Activated naive CD4-positive, alpha-beta T cell treated with anti-CD3 and anti-CD28 coated beads for 36 hours (primary cell): ENCODE data around the gene SAV1. TPM values are rescaled to one million over a fixed set of nuclear protein-coding genes. Genes with fewer than 3 reads are reported as not detected.
"Not testable (repeated sequence)": the region's sequence is repeated elsewhere in the genome, so short reads cannot be mapped to it uniquely, and the experiment has no call there.

Experiments
- CTCF ChIA-PET: fragments of 350-600 bp; sonication (Branson Sonifier 250); formaldehyde crosslinking; loops from one replicate; lab custom pipeline; 2021; ENCODE audit warnings: antibody characterized with exemption; lab: Charles Lee
- DNase-seq: peaks from one replicate; pipeline ENCODE4 v3.0.0-alpha.2; 2020
- H3K27ac Mint-ChIP-seq: one replicate; pipeline ENCODE4 v1.8.0; 2021; ENCODE audit warnings: mild to moderate bottlenecking, mixed read lengths
- H3K27me3 Mint-ChIP-seq: one replicate; pipeline ENCODE4 v1.8.0; 2021; ENCODE audit warnings: low read depth, mixed read lengths
- H3K36me3 Mint-ChIP-seq: one replicate; pipeline ENCODE4 v1.8.0; 2021; ENCODE audit warnings: low read depth, mixed read lengths
- H3K4me1 Mint-ChIP-seq: one replicate; pipeline ENCODE4 v1.8.0; 2021; ENCODE audit warnings: low read depth, mixed read lengths
- H3K4me3 Mint-ChIP-seq: one replicate; pipeline ENCODE4 v1.8.0; 2021; ENCODE audit warnings: mild to moderate bottlenecking, moderate library complexity, mixed read lengths
- H3K9me3 Mint-ChIP-seq: one replicate; pipeline ENCODE4 v1.8.0; 2021; ENCODE audit warnings: mixed read lengths
- intact Hi-C: fragments of 100-400 bp; cut with micrococcal nuclease; formaldehyde crosslinking; loops from one replicate; pipeline ENCODE4 v1.15.1; 2023
- total RNA-seq, 2 experiments: library from RNA; stranded (reverse); gene quantifications; one replicate each; pipeline ENCODE4 v1.2.3, GENCODE V29; 2021

The SAV1 gene
- total RNA-seq: 10 to 100 TPM; 12.7 to 13.5 TPM

- H3K36me3 Mint-ChIP-seq: peaks cover 8% of the 10 kb centered on the region
- H3K27me3 Mint-ChIP-seq: no peaks in the 10 kb centered on the region
- no peak within 1 kb of the TSS for H3K4me3 Mint-ChIP-seq
- H3K9me3 Mint-ChIP-seq: no peaks in the 10 kb centered on the region
- H3K27ac Mint-ChIP-seq: peak within 1 kb of the TSS; percentile 56
- peak; percentile 65 for DNase-seq
- CTCF ChIA-PET: interaction anchor here (0.8 kb wide), 1 partner anchor 109 kb away, joined by 3 read pairs; no protein-coding TSS in a partner anchor
- intact Hi-C loops: loop anchor here (1.0 to 10.0 kb wide), 8 partner anchors 58 to 577 kb away; partner anchors contain the start of genes DMAC2L, L2HGDH, MAP4K5 and NIN
- H3K4me1 Mint-ChIP-seq: peaks cover 14% of the 10 kb centered on the region
Observed at GRCh38 chr14:50667996-50668825, at the start of gene SAV1. Gene SAV1 (minus strand): TSS chr14:50668306. CDS start chr14:50667967, 339 bp downstream.

- Mint-ChIP-seq H3K36me3 (peaks cover 6% of the 10 kb centered on the region), H3K9me3 (no peaks in the 10 kb centered on the region), H3K4me3 (no peak overlapping the region), H3K27ac (no peak overlapping the region), H3K4me1 (peaks cover 5% of the 10 kb centered on the region), H3K27me3 (no peaks in the 10 kb centered on the region)
- intact Hi-C loops: no loop called here
- CTCF ChIA-PET: interaction anchor here (0.7 to 1.0 kb wide), 2 partner anchors 19 to 58 kb away, joined by 3 to 4 read pairs; no protein-coding TSS in a partner anchor
- DNase-seq: no peak
Observed at GRCh38 chr14:50717811-50718210, 49.7 kb upstream of the SAV1 start.

- no peaks in the 10 kb centered on the region for H3K9me3 Mint-ChIP-seq
- H3K4me1 Mint-ChIP-seq: no peaks in the 10 kb centered on the region
- intact Hi-C loops: loop anchor here (2.0 to 5.0 kb wide), 2 partner anchors 58 to 112 kb away; no protein-coding TSS in a partner anchor
- H3K4me3 Mint-ChIP-seq: no peak overlapping the region
- CTCF ChIA-PET: interaction anchor here (0.6 to 2.6 kb wide), 23 partner anchors 10 to 1248 kb away, joined by 3 to 16 read pairs (median 3); no protein-coding TSS in a partner anchor
- DNase-seq: peak; percentile 30
- no peak overlapping the region for H3K27ac Mint-ChIP-seq
- no peaks in the 10 kb centered on the region for H3K36me3 Mint-ChIP-seq
- peaks cover 3% of the 10 kb centered on the region for H3K27me3 Mint-ChIP-seq
Observed at GRCh38 chr14:50714450-50715073, 46.5 kb upstream of the SAV1 start.

- DNase-seq: no peak
- no peaks in the 10 kb centered on the region for H3K4me1 Mint-ChIP-seq
- no peaks in the 10 kb centered on the region for H3K9me3 Mint-ChIP-seq
- H3K36me3 Mint-ChIP-seq: no peaks in the 10 kb centered on the region
- H3K4me3 Mint-ChIP-seq: no peak overlapping the region
- intact Hi-C loops: loop anchor here (5.0 kb wide), 1 partner anchor 109 kb away; no protein-coding TSS in a partner anchor
- CTCF ChIA-PET: interaction anchor here (1.7 kb wide), 1 partner anchor 13 kb away, joined by 3 read pairs; no protein-coding TSS in a partner anchor
- H3K27ac Mint-ChIP-seq: no peak overlapping the region
- peaks cover 3% of the 10 kb centered on the region for H3K27me3 Mint-ChIP-seq
Observed at GRCh38 chr14:50711043-50711442, 42.9 kb upstream of the SAV1 start.

- H3K36me3 Mint-ChIP-seq: no peaks in the 10 kb centered on the region
- H3K9me3 Mint-ChIP-seq: no peaks in the 10 kb centered on the region
- peaks cover 11% of the 10 kb centered on the region for H3K27me3 Mint-ChIP-seq
- H3K27ac Mint-ChIP-seq: no peak overlapping the region
- CTCF ChIA-PET: interaction anchor here (0.8 kb wide), 1 partner anchor 10 kb away, joined by 3 read pairs; no protein-coding TSS in a partner anchor
- no peak for DNase-seq
- intact Hi-C loops: no loop called here
- H3K4me1 Mint-ChIP-seq: no peaks in the 10 kb centered on the region
- no peak overlapping the region for H3K4me3 Mint-ChIP-seq
Observed at GRCh38 chr14:50705026-50705593, 37.0 kb upstream of the SAV1 start.

GRCh38 chr14:50704454-50705010, 36.4 kb upstream of the SAV1 start:
- peaks cover 17% of the 10 kb centered on the region for H3K27me3 Mint-ChIP-seq
- CTCF ChIA-PET: interaction anchor here (0.8 kb wide), 1 partner anchor 11 kb away, joined by 3 read pairs; no protein-coding TSS in a partner anchor
- H3K9me3 Mint-ChIP-seq: no peaks in the 10 kb centered on the region
- H3K4me1 Mint-ChIP-seq: no peaks in the 10 kb centered on the region
- H3K36me3 Mint-ChIP-seq: no peaks in the 10 kb centered on the region
- no peak for DNase-seq
- H3K4me3 Mint-ChIP-seq: no peak overlapping the region
- no peak overlapping the region for H3K27ac Mint-ChIP-seq
- intact Hi-C loops: no loop called here

GRCh38 chr14:50697659-50698290, 29.7 kb upstream of the SAV1 start:
- no peaks in the 10 kb centered on the region for H3K4me1 Mint-ChIP-seq
- H3K4me3 Mint-ChIP-seq: no peak overlapping the region
- DNase-seq: no peak
- CTCF ChIA-PET: interaction anchor here (1.0 to 1.5 kb wide), 2 partner anchors 80 to 366 kb away, joined by 3 read pairs; no protein-coding TSS in a partner anchor
- intact Hi-C loops: no loop called here
- peaks cover 7% of the 10 kb centered on the region for H3K9me3 Mint-ChIP-seq
- H3K27me3 Mint-ChIP-seq: peaks cover 17% of the 10 kb centered on the region
- no peak overlapping the region for H3K27ac Mint-ChIP-seq
- H3K36me3 Mint-ChIP-seq: no peaks in the 10 kb centered on the region

- CTCF ChIA-PET: interaction anchor here (0.7 kb wide), 1 partner anchor 79 kb away, joined by 5 read pairs; no protein-coding TSS in a partner anchor
- H3K4me1 Mint-ChIP-seq: not testable (repeated sequence)
Observed at GRCh38 chr14:50694260-50694659, 26.2 kb upstream of the SAV1 start.

GRCh38 chr14:50688875-50689274, 20.8 kb upstream of the SAV1 start:
- DNase-seq: no peak
- Mint-ChIP-seq H3K9me3 (peaks cover 3% of the 10 kb centered on the region), H3K4me3 (no peak overlapping the region), H3K27me3 (peaks cover 3% of the 10 kb centered on the region), H3K27ac (no peak overlapping the region), H3K4me1 (no peaks in the 10 kb centered on the region), H3K36me3 (no peaks in the 10 kb centered on the region)
- intact Hi-C loops: no loop called here
- CTCF ChIA-PET: interaction anchor here (1.3 kb wide), 1 partner anchor 132 kb away, joined by 3 read pairs; no protein-coding TSS in a partner anchor

More at GRCh38 chr14:50694260-50694659, 26.2 kb upstream of the SAV1 start:
- H3K9me3 Mint-ChIP-seq, H3K36me3 Mint-ChIP-seq, H3K27ac Mint-ChIP-seq, H3K4me3 Mint-ChIP-seq, intact Hi-C loops, H3K27me3 Mint-ChIP-seq, DNase-seq: not testable (repeated sequence)

GRCh38 chr14:50679674-50680073, 11.6 kb upstream of the SAV1 start:
- Mint-ChIP-seq H3K27ac (no peak overlapping the region), H3K4me1 (peaks cover 16% of the 10 kb centered on the region), H3K36me3 (no peaks in the 10 kb centered on the region), H3K4me3 (no peak overlapping the region), H3K27me3 (no peaks in the 10 kb centered on the region), H3K9me3 (no peaks in the 10 kb centered on the region)
- intact Hi-C loops: no loop called here
- DNase-seq: no peak
- CTCF ChIA-PET: no interaction called here

- Mint-ChIP-seq H3K4me1 (peaks cover 16% of the 10 kb centered on the region), H3K36me3 (no peaks in the 10 kb centered on the region), H3K9me3 (no peaks in the 10 kb centered on the region), H3K27ac (no peak overlapping the region), H3K4me3 (no peak overlapping the region), H3K27me3 (no peaks in the 10 kb centered on the region)
- CTCF ChIA-PET: interaction anchor here (0.7 kb wide), 1 partner anchor 96 kb away, joined by 3 read pairs; no protein-coding TSS in a partner anchor
- DNase-seq: no peak
- intact Hi-C loops: no loop called here
Observed at GRCh38 chr14:50678163-50678562, 10.1 kb upstream of the SAV1 start.
